ENCODE results near the gene PPP2R2D.
"Not testable (repeated sequence)": the region's sequence is repeated elsewhere in the genome, so short reads cannot be mapped to it uniquely, and the experiment has no call there.

GRCh38 chr10:131883621-131884393 lies 17.0 kb upstream of the PPP2R2D start:
- TF ChIP-seq SUZ12 (IDR thresholded peaks at IDR 0.05); LEF1 (IDR thresholded peaks at IDR 0.05; ENCODE audit: borderline replicate concordance); FOXA1 (IDR thresholded peaks at IDR 0.05); FOXK2 (IDR thresholded peaks at IDR 0.05); SP1 (IDR thresholded peaks at IDR 0.05); HDGF (IDR thresholded peaks at IDR 0.05; ENCODE audit: borderline replicate concordance); CTBP1 (IDR thresholded peaks at IDR 0.05; ENCODE audit: borderline replicate concordance); FOXM1 (IDR thresholded peaks at IDR 0.05; ENCODE audit: borderline replicate concordance); ZNF384 (IDR thresholded peaks at IDR 0.05); ARNT (IDR thresholded peaks at IDR 0.05): not testable (repeated sequence)
